Thyroid gland (tissue), 4 donors: ENCODE data around the gene STIM1. TPM values are rescaled to one million over a fixed set of nuclear protein-coding genes. Genes with fewer than 3 reads are reported as not detected.
A peak's percentile ranks its signal among the peaks of the same experiment; 100 is the strongest.
"Not testable (repeated sequence)": the region's sequence is repeated elsewhere in the genome, so short reads cannot be mapped to it uniquely, and the experiment has no call there.

ENCODE experiments used
- DNase-seq, 2 donors: peaks; one replicate each; pipeline ENCODE4 v3.0.0-alpha.2; 2019
- H3K27ac ChIP-seq, 3 donors: fragments of 200-600 bp; sonication (generic); 1 replicate in 2 of 3; 2 replicates in 1 of 3; pipeline ENCODE4 v1.5.1; 2016 to 2019; ENCODE audit warnings: mild to moderate bottlenecking in 1 of 3, moderate library complexity in 1 of 3
- H3K27me3 ChIP-seq: fragments of 200-600 bp; sonication (generic); one replicate; pipeline ENCODE4 v1.5.1; 2019
- H3K36me3 ChIP-seq, 2 donors: fragments of 200-600 bp; sonication (generic); one replicate each; pipeline ENCODE4 v1.5.1; 2016 to 2019
- H3K4me1 ChIP-seq, 2 donors: fragments of 200-600 bp; sonication (generic); one replicate each; pipeline ENCODE4 v1.5.1; 2017 to 2019
- H3K4me3 ChIP-seq, 3 donors: fragments of 200-600 bp; sonication (generic); replicated peaks in 1 of 3; 1 replicate in 2 of 3; 2 replicates in 1 of 3; pipeline ENCODE4 v1.5.1; 2016; ENCODE audit warnings: mild to moderate bottlenecking in 1 of 3
- H3K9me3 ChIP-seq: fragments of 200-600 bp; sonication (generic); one replicate; pipeline ENCODE4 v1.5.1; 2017
- POLR2A ChIP-seq, 2 donors: fragments of 450-650 bp; IDR thresholded peaks; one replicate each; pipeline ENCODE4 v1.6.1; 2017; ENCODE audit warnings: antibody characterized with exemption in 2 of 2, mild to moderate bottlenecking in 2 of 2, moderate library complexity in 1 of 2
- WGBS, 2 donors: methylation state at CpG; one replicate each; pipeline ENCODE4 v1.1.5; 2017; 5-methylcytosine and 5-hydroxymethylcytosine counted together
- intact Hi-C: fragments of 100-400 bp; cut with DNase I; formaldehyde crosslinking; loops from one replicate; pipeline ENCODE4 v1.15.1; 2023
- total RNA-seq, 4 donors: library from RNA; depleted of rRNA; stranded (reverse); fragments of >200 nt; gene quantifications; one replicate each; pipeline ENCODE4 v1.2.3, GENCODE V29; 2016
- TF ChIP-seq, protein P1 (sequence below), 6 experiments: fragments of 200-600 bp in 3 of 6; fragments of 450-650 bp in 3 of 6; sonication (generic) in 3 of 6; IDR thresholded peaks; one replicate each; pipeline ENCODE4 v1.5.1; 2016 to 2019; ENCODE audit warnings: antibody characterized with exemption in 6 of 6, mild to moderate bottlenecking in 2 of 6, inconsistent platforms in 1 of 6, moderate library complexity in 1 of 6

Gene STIM1
- total RNA-seq, 4 donors from 2014 or later: 54.3 to 89.2 (median 71.0) TPM

DNA sequence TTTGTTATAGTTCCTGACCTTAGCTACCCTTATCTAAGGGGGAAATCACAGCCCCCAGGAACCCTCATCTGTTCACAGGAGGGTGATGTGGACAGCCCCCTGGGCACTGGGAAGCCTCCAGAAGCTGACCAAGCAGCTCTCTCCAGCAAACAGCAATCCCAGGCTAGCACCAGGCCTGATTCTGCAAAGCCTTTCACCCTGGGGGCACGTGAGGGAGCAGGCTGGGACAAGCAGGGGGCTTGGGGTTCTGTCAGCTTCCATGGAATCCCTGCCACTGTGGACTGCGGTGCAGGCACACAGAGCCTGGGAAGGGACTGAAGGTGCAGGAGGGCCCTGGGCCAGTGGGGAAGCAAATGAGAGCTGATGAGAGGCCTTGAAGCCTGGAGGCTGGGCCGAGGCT lies 45.0 kb upstream of the STIM1 start:
- no peak for DNase-seq
- H3K4me1 ChIP-seq: peaks cover 13 to 20% of the 10 kb centered on the region in 2 donors
- intact Hi-C loops: no loop called here
- 94 to 95% methylated on average over 3 of the region's 3 CpGs for WGBS, 2 donors
- H3K27ac ChIP-seq: no peak overlapping the region
- no peaks in the 10 kb centered on the region for H3K27me3 ChIP-seq
- no peak overlapping the region for H3K4me3 ChIP-seq
- TF ChIP-seq, protein P1, sequence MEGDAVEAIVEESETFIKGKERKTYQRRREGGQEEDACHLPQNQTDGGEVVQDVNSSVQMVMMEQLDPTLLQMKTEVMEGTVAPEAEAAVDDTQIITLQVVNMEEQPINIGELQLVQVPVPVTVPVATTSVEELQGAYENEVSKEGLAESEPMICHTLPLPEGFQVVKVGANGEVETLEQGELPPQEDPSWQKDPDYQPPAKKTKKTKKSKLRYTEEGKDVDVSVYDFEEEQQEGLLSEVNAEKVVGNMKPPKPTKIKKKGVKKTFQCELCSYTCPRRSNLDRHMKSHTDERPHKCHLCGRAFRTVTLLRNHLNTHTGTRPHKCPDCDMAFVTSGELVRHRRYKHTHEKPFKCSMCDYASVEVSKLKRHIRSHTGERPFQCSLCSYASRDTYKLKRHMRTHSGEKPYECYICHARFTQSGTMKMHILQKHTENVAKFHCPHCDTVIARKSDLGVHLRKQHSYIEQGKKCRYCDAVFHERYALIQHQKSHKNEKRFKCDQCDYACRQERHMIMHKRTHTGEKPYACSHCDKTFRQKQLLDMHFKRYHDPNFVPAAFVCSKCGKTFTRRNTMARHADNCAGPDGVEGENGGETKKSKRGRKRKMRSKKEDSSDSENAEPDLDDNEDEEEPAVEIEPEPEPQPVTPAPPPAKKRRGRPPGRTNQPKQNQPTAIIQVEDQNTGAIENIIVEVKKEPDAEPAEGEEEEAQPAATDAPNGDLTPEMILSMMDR (IDR thresholded peaks at IDR 0.05): no peak
- TF ChIP-seq POLR2A (IDR thresholded peaks at IDR 0.05): no peak
- no peaks in the 10 kb centered on the region for H3K36me3 ChIP-seq
- H3K9me3 ChIP-seq: no peaks in the 10 kb centered on the region

DNA sequence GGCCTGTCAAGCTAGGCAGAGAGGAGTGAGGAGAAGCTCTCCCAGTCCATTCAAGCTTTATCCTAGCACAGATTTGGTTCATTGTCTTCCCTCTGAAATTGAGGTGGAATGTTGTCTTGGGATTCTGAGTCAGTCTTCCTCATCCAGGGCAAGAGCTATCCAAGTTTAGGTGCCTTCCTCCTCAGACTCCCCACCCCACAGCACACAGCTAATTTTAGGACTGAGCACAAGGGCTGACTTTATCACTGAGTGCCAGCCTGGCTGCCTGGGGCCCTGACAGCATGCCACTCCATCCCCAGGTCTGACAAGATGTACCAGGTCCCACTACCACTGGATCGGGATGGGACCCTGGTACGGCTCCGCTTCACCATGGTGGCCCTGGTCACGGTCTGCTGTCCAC lies 44.5 kb upstream of the STIM1 start:
- TF ChIP-seq, protein P1 (IDR thresholded peaks at IDR 0.05): no peak
- no peak for TF ChIP-seq POLR2A (IDR thresholded peaks at IDR 0.05)
- Histone ChIP-seq H3K4me3 (no peak overlapping the region), H3K27me3 (no peaks in the 10 kb centered on the region), H3K9me3 (no peaks in the 10 kb centered on the region), H3K36me3 (no peaks in the 10 kb centered on the region), H3K4me1 (peaks cover 16 to 20% of the 10 kb centered on the region in 2 donors), H3K27ac (no peak overlapping the region)
- intact Hi-C loops: no loop called here
- 92% methylated on average over 4 of the region's 4 CpGs; no CpG with 5 or more reads in 1 of the 2 donors for WGBS, 2 donors
- DNase-seq: no peak

DNA sequence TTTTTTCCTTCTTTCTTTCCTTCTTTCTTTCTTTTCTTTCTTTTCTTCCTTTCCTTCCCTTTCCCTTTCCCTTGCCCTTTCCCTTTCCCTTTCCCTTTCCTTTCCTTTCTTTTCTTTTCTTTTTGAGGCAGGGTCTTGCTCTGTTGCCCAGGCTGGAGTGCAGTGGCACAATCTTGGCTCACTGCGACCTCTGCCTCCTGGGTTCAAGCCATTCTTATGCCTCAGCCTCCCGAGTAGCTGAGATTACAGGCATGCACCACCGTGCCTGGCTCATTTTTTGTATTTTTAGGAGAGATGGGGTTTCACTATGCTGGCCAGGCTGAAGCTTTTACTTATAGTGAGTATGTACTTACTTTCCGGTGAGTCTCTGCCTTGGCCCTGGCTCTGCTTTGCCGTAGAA lies 40.6 kb upstream of the STIM1 start:
- 93 to 95% methylated on average over 5 of the region's 5 CpGs for WGBS, 2 donors
- H3K9me3 ChIP-seq, DNase-seq, H3K4me3 ChIP-seq, intact Hi-C loops, H3K36me3 ChIP-seq, H3K27ac ChIP-seq, H3K27me3 ChIP-seq: not testable (repeated sequence)
- H3K4me1 ChIP-seq: peaks cover 7 to 13% of the 10 kb centered on the region in 2 donors

DNA sequence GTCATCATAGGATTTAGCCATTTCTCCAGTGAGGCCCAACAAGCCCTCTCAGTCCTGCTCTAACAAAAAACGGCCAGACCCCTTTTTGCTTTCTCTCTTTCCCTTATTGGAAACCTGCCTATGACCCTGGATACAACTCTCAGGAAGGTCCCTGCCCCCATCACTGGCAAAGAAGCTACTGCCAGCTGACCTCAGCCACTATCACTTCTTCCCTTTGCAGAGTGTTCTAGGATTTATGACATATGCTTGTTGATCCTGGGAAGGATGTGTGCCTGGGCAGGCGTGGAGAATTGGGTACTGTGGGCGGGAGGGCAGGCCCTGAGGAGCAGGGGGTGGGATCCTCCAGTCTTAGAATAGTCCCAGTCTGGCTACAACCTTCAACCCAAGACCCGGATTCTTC lies 39.6 kb upstream of the STIM1 start:
- Histone ChIP-seq H3K4me1 (peaks cover 7 to 10% of the 10 kb centered on the region in 2 donors), H3K36me3 (no peaks in the 10 kb centered on the region), H3K4me3 (no peak overlapping the region), H3K27me3 (no peaks in the 10 kb centered on the region), H3K27ac (peak overlapping the region in 1 of 3 donors; percentile 12), H3K9me3 (no peaks in the 10 kb centered on the region)
- intact Hi-C loops: no loop called here
- WGBS, 2 donors: 77 to 88% methylated on average over 3 to 4 of the region's 4 CpGs
- DNase-seq: peak; percentile 31 to 39
- no peak for TF ChIP-seq POLR2A (IDR thresholded peaks at IDR 0.05)
- TF ChIP-seq, protein P1 (IDR thresholded peaks at IDR 0.05): no peak

DNA sequence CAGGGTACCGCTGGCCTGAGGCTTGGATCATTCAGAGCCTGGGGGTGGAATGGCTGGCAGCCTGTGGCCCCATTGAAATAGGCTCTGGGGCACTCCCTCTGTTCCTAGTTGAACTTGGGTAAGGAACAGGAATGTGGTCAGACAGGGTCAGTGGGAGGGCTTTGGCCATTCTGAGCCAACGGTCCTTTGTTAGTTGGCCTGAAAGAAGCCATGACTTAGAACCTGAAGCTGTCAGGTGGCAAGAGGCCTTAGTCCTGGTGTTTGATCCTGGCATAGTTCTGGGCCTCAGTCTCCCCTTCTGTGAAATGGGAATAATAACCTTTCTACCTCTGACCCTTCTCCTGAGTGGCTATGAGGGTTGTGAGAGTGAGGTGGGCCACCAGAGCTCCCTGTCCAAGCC lies 38.8 kb upstream of the STIM1 start:
- DNase-seq: peak; percentile 41 to 54
- Histone ChIP-seq H3K9me3 (no peaks in the 10 kb centered on the region), H3K27ac (no peak overlapping the region), H3K36me3 (no peaks in the 10 kb centered on the region), H3K4me1 (peaks cover 7 to 10% of the 10 kb centered on the region in 2 donors), H3K4me3 (no peak overlapping the region), H3K27me3 (no peaks in the 10 kb centered on the region)
- WGBS, 2 donors: 54 to 75% methylated on average over 2 of the region's 2 CpGs
- TF ChIP-seq, protein P1 (IDR thresholded peaks at IDR 0.05): no peak
- no peak for TF ChIP-seq POLR2A (IDR thresholded peaks at IDR 0.05)
- intact Hi-C loops: no loop called here
